Spleen (tissue), 11 donors: Measurements from ENCODE around the gene MYLK. TPM values are rescaled to one million over a fixed set of nuclear protein-coding genes. Genes with fewer than 3 reads are reported as not detected.
A peak's percentile ranks its signal among the peaks of the same experiment; 100 is the strongest.

Experiments
- DNase-seq: peaks from one replicate; pipeline ENCODE4 v3.0.0-alpha.2; 2020
- H3K27ac ChIP-seq, 8 donors: fragments of 200-600 bp; sonication (generic) in 7 of 8; 1 replicate in 4 of 8; 2 replicates in 4 of 8; pipeline versions ENCODE4 v1.5.0 to v1.8.0; 2016 to 2021; ENCODE audit warnings: inconsistent platforms in 4 of 8, mild to moderate bottlenecking in 4 of 8, moderate library complexity in 1 of 8
- H3K27me3 ChIP-seq, 7 donors: fragments of 200-600 bp; sonication (generic) in 6 of 7; replicated peaks in 1 of 7; 1 replicate in 4 of 7; 2 replicates in 3 of 7; pipeline versions ENCODE4 v1.5.0 to v1.8.0; 2016 to 2021; ENCODE audit warnings: inconsistent platforms in 3 of 7, mild to moderate bottlenecking in 1 of 7
- H3K36me3 ChIP-seq, 6 donors: fragments of 200-600 bp; sonication (generic) in 5 of 6; 1 replicate in 4 of 6; 2 replicates in 2 of 6; pipeline versions ENCODE4 v1.5.0 to v1.8.0; 2016 to 2021; ENCODE audit warnings: inconsistent platforms in 2 of 6
- H3K4me1 ChIP-seq, 6 donors: fragments of 200-600 bp; sonication (generic) in 5 of 6; 1 replicate in 3 of 6; 2 replicates in 3 of 6; pipeline versions ENCODE4 v1.5.0 to v1.8.0; 2016 to 2021; ENCODE audit warnings: inconsistent platforms in 3 of 6
- H3K4me3 ChIP-seq, 8 donors: fragments of 200-600 bp; sonication (generic) in 7 of 8; 1 replicate in 4 of 8; 2 replicates in 4 of 8; pipeline versions ENCODE4 v1.5.0 to v1.8.0; 2016 to 2021; ENCODE audit warnings: inconsistent platforms in 4 of 8, mild to moderate bottlenecking in 4 of 8, moderate library complexity in 2 of 8
- H3K9me3 ChIP-seq, 8 donors: fragments of 200-600 bp; sonication (generic) in 7 of 8; 1 replicate in 4 of 8; 2 replicates in 4 of 8; pipeline versions ENCODE4 v1.5.0 to v1.8.0; 2016 to 2021; ENCODE audit warnings: inconsistent platforms in 4 of 8
- POLR2A ChIP-seq, 3 donors: fragments of 450-650 bp; IDR thresholded peaks; one replicate each; pipeline ENCODE4 v1.5.1; 2017; ENCODE audit warnings: antibody characterized with exemption in 3 of 3, mild to moderate bottlenecking in 1 of 3
- POLR2AphosphoS5 ChIP-seq, 3 donors: sonication (generic); formaldehyde crosslinking; IDR thresholded peaks; one replicate each; pipeline ENCODE4 v1.5.1; 2017; ENCODE audit warnings: antibody characterized with exemption in 3 of 3
- WGBS, 5 donors: extraction: QIAGEN DNeasy Blood & Tissue Kit in 3 of 5; methylation state at CpG; one replicate each; pipeline versions ENCODE4 v1.1.5 to v1.1.7; 2013 to 2018; 5-methylcytosine and 5-hydroxymethylcytosine counted together
- intact Hi-C: fragments of 100-400 bp; cut with DNase I; formaldehyde crosslinking; loops from one replicate; pipeline ENCODE4 v1.15.0; 2023; ENCODE audit warnings: low total_unique reads
- polyA plus RNA-seq, 3 donors: library from polyadenylated mRNA; stranded (reverse); fragments of 200-250 nt; gene quantifications; one replicate each; pipeline ENCODE4 v1.2.1, GENCODE V29; 2013
- total RNA-seq, 7 donors: library from RNA; depleted of rRNA in 3 of 7; stranded (reverse); fragments of >200 nt in 3 of 7; fragmentation: NEBNext Ultra II Directional in 4 of 7; extraction: Animal tissue kit (Norgen Biotek cat#: 25700) in 4 of 7; gene quantifications; one replicate each; pipeline versions ENCODE4 v1.1.0 to v1.2.1, GENCODE V29; 2016 to 2021
- TF ChIP-seq, protein P1 (sequence below), 11 experiments: fragments of 200-600 bp in 7 of 11; fragments of 450-650 bp in 4 of 11; sonication (generic) in 4 of 11; IDR thresholded peaks in 8 of 11; conservative IDR thresholded peaks in 3 of 11; 1 replicate in 7 of 11; 2 replicates in 4 of 11; pipeline versions ENCODE4 v1.4.0 to v1.8.0; 2016 to 2021; ENCODE audit warnings: antibody characterized with exemption in 11 of 11, inconsistent platforms in 4 of 11, mild to moderate bottlenecking in 1 of 11
- donor health status: healthy with polysubstance abuse.
- donor health status: DM: no; HTN: no; CAD: no; lungs with moderate emphysema.
- donor health status: DM: no; HTN: no; CAD: no.
- donor health status: Bipolar disorder and iron deficiency.
- donor health status: healthy.
- donor health status: DM: no; HTN: no; CAD: no.
- donor health status: DM: yes; HTN: yes; CAD: no.

The MYLK gene
- total and polyA plus RNA-seq, 10 donors: 11.1 to 343 (median 154) TPM

DNA sequence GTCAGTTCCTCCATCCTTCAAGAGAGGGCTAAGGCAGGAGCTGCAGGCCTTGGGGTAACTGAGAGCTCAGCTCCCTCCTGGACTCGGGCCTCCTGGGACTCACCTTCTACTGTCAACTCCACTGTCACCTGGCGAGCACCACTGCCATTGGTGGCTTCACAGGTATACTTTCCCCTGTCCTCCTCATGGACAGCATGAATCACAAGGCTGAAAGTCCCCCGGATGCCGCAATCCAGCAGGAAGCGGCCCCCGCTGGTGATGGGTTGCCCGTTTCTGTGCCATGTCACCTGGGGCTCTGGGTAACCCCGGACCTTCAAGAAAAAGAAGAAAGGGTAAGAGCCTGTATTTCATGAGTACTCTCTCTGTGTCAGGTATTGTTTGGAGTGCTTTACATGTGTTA, 131.9 kb downstream of the MYLK start:
- intact Hi-C loops: no loop called here
- no peak for DNase-seq
- peak overlapping the region in 1 of 8 donors; percentile 23 for H3K27ac ChIP-seq
- no peak overlapping the region for H3K4me3 ChIP-seq
- H3K27me3 ChIP-seq: no peaks in the 10 kb centered on the region
- no peak for TF ChIP-seq POLR2A (IDR thresholded peaks at IDR 0.05)
- TF ChIP-seq, protein P1, sequence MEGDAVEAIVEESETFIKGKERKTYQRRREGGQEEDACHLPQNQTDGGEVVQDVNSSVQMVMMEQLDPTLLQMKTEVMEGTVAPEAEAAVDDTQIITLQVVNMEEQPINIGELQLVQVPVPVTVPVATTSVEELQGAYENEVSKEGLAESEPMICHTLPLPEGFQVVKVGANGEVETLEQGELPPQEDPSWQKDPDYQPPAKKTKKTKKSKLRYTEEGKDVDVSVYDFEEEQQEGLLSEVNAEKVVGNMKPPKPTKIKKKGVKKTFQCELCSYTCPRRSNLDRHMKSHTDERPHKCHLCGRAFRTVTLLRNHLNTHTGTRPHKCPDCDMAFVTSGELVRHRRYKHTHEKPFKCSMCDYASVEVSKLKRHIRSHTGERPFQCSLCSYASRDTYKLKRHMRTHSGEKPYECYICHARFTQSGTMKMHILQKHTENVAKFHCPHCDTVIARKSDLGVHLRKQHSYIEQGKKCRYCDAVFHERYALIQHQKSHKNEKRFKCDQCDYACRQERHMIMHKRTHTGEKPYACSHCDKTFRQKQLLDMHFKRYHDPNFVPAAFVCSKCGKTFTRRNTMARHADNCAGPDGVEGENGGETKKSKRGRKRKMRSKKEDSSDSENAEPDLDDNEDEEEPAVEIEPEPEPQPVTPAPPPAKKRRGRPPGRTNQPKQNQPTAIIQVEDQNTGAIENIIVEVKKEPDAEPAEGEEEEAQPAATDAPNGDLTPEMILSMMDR (IDR thresholded peaks at IDR 0.05 in 8 of 11, conservative IDR thresholded peaks at IDR 0.05 in 3 of 11): no peak
- no peak for TF ChIP-seq POLR2AphosphoS5 (IDR thresholded peaks at IDR 0.05)
- H3K36me3 ChIP-seq: no peaks in the 10 kb centered on the region
- peaks cover 0 to 6% (median 5%) of the 10 kb centered on the region in 6 donors for H3K4me1 ChIP-seq
- H3K9me3 ChIP-seq: no peaks in the 10 kb centered on the region
- WGBS, 5 donors: 91 to 99% (median 94%) methylated on average over 8 of the region's 8 CpGs

DNA sequence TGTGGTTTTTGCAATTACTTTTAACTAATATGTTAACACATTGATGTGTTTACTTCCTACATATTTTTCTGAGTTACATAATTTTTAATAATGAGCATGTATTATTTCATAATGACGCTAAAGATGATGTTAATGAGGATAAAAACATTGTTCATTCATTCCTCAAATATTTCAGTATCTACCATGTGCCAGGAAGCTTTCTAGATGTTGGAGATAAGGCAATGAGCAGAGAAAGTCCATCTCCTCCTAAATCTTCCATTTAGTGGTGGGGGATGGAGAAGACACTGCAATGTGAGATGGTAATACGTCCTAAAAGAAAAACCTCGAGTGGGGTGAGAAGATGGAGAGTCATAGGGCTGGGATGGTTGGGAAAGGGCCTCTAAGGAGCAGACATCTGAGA, 132.7 kb downstream of the MYLK start:
- no peaks in the 10 kb centered on the region for H3K4me1 ChIP-seq
- no peak for TF ChIP-seq POLR2A (IDR thresholded peaks at IDR 0.05)
- no peak for TF ChIP-seq POLR2AphosphoS5 (IDR thresholded peaks at IDR 0.05)
- TF ChIP-seq, protein P1 (IDR thresholded peaks at IDR 0.05 in 8 of 11, conservative IDR thresholded peaks at IDR 0.05 in 3 of 11): no peak
- WGBS, 5 donors: 77 to 85% (median 81%) methylated on average over 3 of the region's 3 CpGs
- DNase-seq: no peak
- H3K9me3 ChIP-seq: no peaks in the 10 kb centered on the region
- H3K4me3 ChIP-seq: no peak overlapping the region
- intact Hi-C loops: no loop called here
- H3K27me3 ChIP-seq: no peaks in the 10 kb centered on the region
- H3K27ac ChIP-seq: peak overlapping the region in 2 of 8 donors; percentile 23 to 27
- H3K36me3 ChIP-seq: no peaks in the 10 kb centered on the region

DNA sequence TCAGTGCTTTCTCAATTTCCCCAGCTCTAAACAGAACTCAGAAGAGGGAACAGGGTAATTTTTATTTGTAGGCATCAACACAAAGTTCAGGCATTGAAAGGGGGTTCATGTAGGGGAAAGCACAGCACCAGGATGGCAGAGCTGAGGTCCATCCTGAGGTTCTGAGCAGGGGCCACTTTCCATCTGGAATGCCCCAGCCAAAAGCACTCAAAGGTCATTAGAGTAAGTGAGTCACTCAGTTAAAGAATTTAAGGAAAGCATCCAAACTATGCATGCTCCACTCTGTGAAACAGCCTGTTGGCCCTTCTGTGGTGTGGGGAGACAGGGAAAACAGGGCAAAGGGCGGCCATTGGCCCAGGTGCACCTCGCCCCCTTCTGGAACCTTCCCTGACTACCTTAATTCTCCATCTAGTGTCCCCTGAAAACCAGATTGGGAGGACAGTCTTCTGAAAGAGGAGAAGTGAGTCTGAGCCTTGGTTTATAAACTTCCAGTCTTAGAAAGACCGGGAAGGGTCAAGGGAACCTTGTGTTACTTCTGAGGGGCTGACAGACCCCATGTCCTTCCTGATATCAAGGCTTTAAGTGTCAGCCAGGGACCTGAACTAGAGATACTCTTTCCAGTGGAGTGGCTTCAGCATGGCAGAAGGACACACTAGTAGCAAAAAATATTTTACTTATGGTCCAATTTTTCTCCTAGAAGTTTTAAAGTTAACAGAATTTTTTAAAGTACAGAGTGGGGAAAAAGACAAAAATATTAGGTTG, 133.3 kb downstream of the MYLK start:
- DNase-seq: no peak
- no peak for TF ChIP-seq POLR2A (IDR thresholded peaks at IDR 0.05)
- peak in 1 of 3 donors; percentile 34 for TF ChIP-seq POLR2AphosphoS5 (IDR thresholded peaks at IDR 0.05)
- intact Hi-C loops: no loop called here
- 63 to 85% (median 80%) methylated on average over 3 of the region's 3 CpGs for WGBS, 5 donors
- no peak overlapping the region for H3K4me3 ChIP-seq
- H3K9me3 ChIP-seq: no peaks in the 10 kb centered on the region
- no peaks in the 10 kb centered on the region for H3K36me3 ChIP-seq
- peak overlapping the region in 4 of 8 donors; percentile 19 to 45 (median 35) for H3K27ac ChIP-seq
- H3K4me1 ChIP-seq: no peaks in the 10 kb centered on the region
- H3K27me3 ChIP-seq: no peaks in the 10 kb centered on the region

DNA sequence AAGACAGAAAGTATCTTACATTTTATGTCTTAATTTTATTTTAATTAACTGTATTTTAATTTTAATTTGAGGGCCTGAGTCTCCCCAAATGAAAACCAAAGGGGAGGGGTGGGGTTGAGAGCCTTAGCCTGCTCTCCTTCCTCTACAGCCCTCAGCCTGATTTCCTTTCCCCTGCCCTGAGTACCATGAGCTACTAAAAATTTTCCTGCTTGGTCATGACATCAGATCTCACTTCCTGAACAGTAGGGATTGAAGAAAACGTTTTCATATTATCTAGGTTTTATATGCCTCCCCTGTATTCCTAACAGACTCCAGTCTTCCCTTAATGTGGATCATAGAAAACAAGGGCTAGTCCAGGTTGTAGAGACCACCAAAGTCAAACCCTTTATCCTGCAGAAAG, 133.9 kb downstream of the MYLK start:
- Histone ChIP-seq H3K9me3 (no peaks in the 10 kb centered on the region), H3K4me3 (no peak overlapping the region), H3K36me3 (no peaks in the 10 kb centered on the region), H3K27me3 (no peaks in the 10 kb centered on the region), H3K4me1 (no peaks in the 10 kb centered on the region), H3K27ac (peak overlapping the region in 4 of 8 donors; percentile 19 to 45 (median 35))
- TF ChIP-seq, protein P1 (IDR thresholded peaks at IDR 0.05 in 8 of 11, conservative IDR thresholded peaks at IDR 0.05 in 3 of 11): no peak
- no peak for TF ChIP-seq POLR2AphosphoS5 (IDR thresholded peaks at IDR 0.05)
- no peak for TF ChIP-seq POLR2A (IDR thresholded peaks at IDR 0.05)
- 5 to 19% (median 8%) methylated on average over 1 of the region's 1 CpG for WGBS, 5 donors
- no peak for DNase-seq
- intact Hi-C loops: no loop called here
